ENCODE data around the gene ZNF514. TPM values are rescaled to one million over a fixed set of nuclear protein-coding genes. Genes with fewer than 3 reads are reported as not detected.

The ZNF514 gene
- total RNA-seq (1 to 10 TPM; 4.2 to 6.2 TPM), polyA plus RNA-seq (1 to 10 TPM; 1.7 to 3.3 TPM)

DNA sequence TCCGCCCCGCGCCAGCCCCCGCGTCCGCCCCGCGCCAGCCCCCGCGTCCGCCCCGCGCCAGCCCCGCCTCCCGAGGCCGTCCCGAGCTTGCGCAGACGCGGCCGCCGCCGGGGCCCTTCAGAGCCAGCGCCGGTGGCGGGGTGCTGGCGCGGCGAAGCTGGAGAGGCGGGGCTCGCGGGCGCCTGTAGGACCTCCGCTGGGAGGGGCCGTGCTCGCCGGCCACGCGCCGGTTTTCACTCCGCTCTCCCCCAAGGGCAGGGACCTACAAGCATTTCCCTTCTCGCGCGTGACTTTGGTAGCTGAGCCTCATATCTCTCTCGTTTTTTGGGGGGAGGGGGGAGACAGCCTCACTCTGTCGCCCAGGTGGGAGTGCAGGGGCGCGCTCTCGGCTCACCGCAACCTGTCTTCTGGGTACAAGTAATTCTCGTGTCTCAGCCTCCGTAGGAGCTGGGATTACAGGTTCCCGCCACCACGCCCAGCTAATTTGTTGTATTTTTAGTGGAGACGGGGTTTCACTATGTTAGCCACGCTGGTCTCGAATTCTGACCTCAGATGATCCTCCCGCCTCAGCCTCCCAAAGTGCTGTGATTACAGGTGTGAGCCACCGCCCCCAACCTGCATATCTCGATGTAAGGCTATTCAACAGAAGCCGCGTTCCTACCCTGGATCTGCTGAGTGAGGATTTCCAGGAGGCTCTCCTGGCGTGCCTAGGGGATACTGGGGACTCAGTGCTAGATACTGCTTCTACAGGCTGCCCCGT, at the start of gene ZNF514:
Gene ZNF514 (minus strand): TSS at position 159 of the 760 bp plus-strand sequence. CDS start 6,595 bp downstream, outside the sequence.
- WGBS, result 11% methylated on average over 64 of the region's 64 CpGs
- TF ChIP-seq GABPA (IDR thresholded peaks at IDR 0.05 in 1 of 2, conservative IDR thresholded peaks at IDR 0.05 in 1 of 2) (no peak), HNF4A (conservative IDR thresholded peaks at IDR 0.05) (no peak), EGR1 (IDR thresholded peaks at IDR 0.05; ENCODE audit: low read depth in 2 of 2) (no peak), RAD21 (IDR thresholded peaks at IDR 0.05) (no peak), HNF4G (IDR thresholded peaks at IDR 0.05) (no peak), SP1 (IDR thresholded peaks at IDR 0.05) (no peak), FOXA2 (IDR thresholded peaks at IDR 0.05) (no peak), FOXA1 (IDR thresholded peaks at IDR 0.05) (no peak), YY1 (IDR thresholded peaks at IDR 0.05) (no peak)
- TF ChIP-seq, protein P1, sequence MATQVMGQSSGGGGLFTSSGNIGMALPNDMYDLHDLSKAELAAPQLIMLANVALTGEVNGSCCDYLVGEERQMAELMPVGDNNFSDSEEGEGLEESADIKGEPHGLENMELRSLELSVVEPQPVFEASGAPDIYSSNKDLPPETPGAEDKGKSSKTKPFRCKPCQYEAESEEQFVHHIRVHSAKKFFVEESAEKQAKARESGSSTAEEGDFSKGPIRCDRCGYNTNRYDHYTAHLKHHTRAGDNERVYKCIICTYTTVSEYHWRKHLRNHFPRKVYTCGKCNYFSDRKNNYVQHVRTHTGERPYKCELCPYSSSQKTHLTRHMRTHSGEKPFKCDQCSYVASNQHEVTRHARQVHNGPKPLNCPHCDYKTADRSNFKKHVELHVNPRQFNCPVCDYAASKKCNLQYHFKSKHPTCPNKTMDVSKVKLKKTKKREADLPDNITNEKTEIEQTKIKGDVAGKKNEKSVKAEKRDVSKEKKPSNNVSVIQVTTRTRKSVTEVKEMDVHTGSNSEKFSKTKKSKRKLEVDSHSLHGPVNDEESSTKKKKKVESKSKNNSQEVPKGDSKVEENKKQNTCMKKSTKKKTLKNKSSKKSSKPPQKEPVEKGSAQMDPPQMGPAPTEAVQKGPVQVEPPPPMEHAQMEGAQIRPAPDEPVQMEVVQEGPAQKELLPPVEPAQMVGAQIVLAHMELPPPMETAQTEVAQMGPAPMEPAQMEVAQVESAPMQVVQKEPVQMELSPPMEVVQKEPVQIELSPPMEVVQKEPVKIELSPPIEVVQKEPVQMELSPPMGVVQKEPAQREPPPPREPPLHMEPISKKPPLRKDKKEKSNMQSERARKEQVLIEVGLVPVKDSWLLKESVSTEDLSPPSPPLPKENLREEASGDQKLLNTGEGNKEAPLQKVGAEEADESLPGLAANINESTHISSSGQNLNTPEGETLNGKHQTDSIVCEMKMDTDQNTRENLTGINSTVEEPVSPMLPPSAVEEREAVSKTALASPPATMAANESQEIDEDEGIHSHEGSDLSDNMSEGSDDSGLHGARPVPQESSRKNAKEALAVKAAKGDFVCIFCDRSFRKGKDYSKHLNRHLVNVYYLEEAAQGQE (IDR thresholded peaks at IDR 0.05), result no peak
- TF ChIP-seq, protein P2, sequence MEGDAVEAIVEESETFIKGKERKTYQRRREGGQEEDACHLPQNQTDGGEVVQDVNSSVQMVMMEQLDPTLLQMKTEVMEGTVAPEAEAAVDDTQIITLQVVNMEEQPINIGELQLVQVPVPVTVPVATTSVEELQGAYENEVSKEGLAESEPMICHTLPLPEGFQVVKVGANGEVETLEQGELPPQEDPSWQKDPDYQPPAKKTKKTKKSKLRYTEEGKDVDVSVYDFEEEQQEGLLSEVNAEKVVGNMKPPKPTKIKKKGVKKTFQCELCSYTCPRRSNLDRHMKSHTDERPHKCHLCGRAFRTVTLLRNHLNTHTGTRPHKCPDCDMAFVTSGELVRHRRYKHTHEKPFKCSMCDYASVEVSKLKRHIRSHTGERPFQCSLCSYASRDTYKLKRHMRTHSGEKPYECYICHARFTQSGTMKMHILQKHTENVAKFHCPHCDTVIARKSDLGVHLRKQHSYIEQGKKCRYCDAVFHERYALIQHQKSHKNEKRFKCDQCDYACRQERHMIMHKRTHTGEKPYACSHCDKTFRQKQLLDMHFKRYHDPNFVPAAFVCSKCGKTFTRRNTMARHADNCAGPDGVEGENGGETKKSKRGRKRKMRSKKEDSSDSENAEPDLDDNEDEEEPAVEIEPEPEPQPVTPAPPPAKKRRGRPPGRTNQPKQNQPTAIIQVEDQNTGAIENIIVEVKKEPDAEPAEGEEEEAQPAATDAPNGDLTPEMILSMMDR (IDR thresholded peaks at IDR 0.05; ENCODE audit: low read depth, low read length, missing input control), result no peak
- TF ChIP-seq, protein P3, sequence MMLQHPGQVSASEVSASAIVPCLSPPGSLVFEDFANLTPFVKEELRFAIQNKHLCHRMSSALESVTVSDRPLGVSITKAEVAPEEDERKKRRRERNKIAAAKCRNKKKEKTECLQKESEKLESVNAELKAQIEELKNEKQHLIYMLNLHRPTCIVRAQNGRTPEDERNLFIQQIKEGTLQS (IDR thresholded peaks at IDR 0.05), result no peak
- TF ChIP-seq, protein P4, sequence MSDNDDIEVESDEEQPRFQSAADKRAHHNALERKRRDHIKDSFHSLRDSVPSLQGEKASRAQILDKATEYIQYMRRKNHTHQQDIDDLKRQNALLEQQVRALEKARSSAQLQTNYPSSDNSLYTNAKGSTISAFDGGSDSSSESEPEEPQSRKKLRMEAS (IDR thresholded peaks at IDR 0.05), result no peak
- TF ChIP-seq, protein P5, sequence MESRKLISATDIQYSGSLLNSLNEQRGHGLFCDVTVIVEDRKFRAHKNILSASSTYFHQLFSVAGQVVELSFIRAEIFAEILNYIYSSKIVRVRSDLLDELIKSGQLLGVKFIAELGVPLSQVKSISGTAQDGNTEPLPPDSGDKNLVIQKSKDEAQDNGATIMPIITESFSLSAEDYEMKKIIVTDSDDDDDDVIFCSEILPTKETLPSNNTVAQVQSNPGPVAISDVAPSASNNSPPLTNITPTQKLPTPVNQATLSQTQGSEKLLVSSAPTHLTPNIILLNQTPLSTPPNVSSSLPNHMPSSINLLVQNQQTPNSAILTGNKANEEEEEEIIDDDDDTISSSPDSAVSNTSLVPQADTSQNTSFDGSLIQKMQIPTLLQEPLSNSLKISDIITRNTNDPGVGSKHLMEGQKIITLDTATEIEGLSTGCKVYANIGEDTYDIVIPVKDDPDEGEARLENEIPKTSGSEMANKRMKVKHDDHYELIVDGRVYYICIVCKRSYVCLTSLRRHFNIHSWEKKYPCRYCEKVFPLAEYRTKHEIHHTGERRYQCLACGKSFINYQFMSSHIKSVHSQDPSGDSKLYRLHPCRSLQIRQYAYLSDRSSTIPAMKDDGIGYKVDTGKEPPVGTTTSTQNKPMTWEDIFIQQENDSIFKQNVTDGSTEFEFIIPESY (IDR thresholded peaks at IDR 0.05), result no peak
- Histone ChIP-seq H3K36me3 (ENCODE audit: control insufficient read depth in 4 of 4, insufficient read depth in 3 of 4, low read depth in 1 of 4, low read length in 3 of 4) (peaks cover 0 to 14% (median 8%) of the 10 kb centered on the region in 4 donors), H3K9me3 (ENCODE audit: control insufficient read depth in 4 of 4, low read length in 3 of 4) (peaks cover 6 to 19% (median 10%) of the 10 kb centered on the region in 4 donors), H3K4me1 (ENCODE audit: control insufficient read depth in 4 of 4, insufficient read depth in 4 of 4, low read length in 3 of 4) (peaks cover 2 to 23% (median 13%) of the 10 kb centered on the region in 4 donors), H3K27ac (ENCODE audit: low read depth in 1 of 2, low read length in 2 of 2) (peak within 1 kb of the TSS; percentile 53 to 65), H3K9ac (ENCODE audit: low read depth in 1 of 2, low read length in 2 of 2) (peak within 1 kb of the TSS in 1 of 2 donors; percentile 72), H3K4me3 (ENCODE audit: low read depth in 1 of 3, low read length in 3 of 3) (peak within 1 kb of the TSS; percentile 71 to 82 (median 71)), H3K27me3 (ENCODE audit: control insufficient read depth in 4 of 4, insufficient read depth in 4 of 4, low read length in 3 of 4) (no peaks in the 10 kb centered on the region)
- peak; percentile 67 for DNase-seq (ENCODE audit: low spot score)
